Measurements from ENCODE around the gene RNASE8.

RNASE8 gene

DNA sequence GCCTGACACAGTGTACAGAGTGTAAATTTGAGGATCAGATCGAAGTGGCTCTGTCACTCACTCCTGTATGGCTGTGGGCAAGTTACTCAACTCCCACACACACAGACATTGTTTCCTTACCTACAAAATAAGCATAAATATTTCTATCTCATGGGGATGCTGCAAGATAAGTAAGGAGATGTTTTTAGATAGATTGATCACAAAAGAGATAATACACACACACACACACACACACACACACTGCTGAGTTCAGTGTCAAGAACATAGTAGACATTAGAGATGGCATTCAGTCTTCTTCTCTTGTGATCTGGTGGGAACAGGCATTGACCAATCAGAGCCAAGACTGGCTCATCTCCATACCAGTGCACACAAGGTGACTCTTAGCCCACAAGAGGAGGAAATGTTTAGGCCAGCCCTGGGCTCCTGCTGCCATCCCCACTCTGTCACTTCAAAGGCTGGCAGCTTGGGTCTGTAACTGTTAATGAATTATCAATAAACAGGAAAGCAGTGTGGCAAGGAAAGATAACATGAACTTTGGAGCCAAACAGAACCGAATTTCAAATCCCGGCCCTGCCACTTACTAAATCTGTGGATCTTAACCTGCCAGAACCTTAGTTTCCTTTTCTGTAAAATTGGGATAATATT, 3.4 kb upstream of the RNASE8 start:
- DNase-seq = no peak

DNA sequence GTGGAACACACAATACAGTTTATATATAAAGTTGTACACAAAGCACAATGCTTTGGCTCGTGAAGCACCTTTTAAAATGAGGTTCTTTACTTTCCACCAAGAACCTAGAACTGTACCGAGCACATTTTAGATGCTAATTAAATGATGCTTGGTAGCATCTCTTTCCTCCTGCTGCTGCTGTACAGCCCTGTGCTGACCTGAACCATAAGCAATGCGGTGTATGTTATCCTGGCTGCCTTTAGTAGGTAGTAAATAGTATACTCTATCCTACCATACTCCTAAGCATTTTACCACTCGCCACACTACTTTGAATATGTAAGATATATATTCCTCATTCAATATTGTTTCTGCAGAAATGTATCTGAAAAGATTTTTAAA, 2.9 kb upstream of the RNASE8 start:
- no peak for DNase-seq

DNA sequence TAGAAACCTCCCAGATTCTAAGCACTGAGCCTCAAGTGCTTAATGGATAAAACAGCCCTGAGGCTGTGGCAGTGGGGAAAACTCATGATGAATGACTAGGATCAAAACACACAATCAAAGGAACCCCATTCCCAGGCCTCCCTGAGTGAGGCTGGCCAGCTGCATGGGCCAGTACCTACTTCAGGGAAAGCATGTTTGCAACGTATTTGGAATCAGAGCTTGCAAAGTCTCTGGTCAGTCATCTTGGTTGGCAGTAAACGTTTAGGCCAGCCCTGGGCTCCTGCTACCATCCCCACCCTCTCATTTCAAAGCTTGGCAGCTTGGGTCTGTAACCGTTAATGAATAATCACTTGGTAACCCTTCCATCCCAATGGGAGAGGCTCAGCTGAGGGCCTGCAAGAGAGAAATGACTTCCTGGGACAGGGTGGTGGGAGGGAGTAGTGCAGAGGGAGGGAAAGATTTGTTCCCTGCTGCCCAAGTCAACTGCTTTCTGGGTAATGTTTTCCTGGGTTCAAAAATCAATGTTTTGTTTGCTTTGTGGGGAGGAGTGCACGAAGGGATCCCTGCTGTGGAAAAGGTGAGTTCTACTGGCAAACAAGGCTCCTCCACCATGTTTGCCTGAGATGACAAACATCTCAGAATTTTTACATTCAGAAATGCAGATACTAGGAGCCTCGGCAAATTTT, 2.0 kb upstream of the RNASE8 start:
- DNase-seq = no peak

DNA sequence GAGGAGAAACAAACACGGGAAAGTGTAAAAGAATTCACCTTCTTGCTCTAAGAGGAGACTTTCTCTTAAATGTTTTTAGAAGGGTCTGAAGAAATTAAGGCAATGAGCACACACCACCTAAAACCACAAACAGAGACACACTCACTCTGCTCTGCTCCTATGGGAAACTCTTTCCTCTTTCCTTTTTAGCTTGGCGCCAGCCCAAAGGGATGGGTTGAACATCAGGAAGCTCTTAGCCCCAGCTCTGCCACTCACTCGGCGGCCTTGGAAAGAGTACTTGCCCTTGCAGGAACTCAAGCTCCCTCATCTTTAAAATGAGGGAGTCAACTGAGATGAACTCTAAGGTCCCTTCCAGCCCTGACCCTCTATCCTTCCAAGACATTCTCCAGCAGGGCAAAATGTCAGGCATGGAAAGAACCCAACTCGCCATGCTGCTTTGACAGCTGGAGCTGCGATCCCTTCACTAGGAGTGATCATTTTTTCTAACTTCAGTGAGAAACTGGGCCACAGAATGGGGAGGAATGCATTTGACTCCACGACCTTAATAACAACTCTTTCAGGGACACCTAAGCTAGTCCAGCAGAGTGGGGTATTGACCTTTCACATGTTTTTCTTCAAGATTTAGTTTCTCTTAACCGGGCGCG, 980 bp upstream of the RNASE8 start:
- no peak for DNase-seq

DNA sequence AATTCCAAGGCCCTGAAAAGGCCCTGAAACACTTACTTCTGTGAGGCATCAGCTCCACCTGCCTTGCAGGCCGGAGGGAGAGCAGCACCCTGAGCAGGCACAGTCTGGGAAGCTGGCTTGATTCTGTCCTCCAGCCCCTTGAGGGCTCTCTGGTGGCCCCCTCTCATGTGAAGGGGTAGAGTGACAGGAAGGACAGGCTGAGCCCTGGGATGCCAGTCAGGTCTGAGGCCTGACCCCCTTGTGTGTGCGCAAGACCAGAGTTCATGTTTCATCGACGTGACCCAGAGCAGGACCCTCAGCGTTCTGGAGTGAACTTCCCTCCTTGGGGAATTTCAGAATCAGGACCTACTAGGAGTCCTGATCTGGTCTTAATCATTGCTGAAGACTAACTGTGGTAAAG, 1.3 kb downstream of the RNASE8 start:
- no peak for DNase-seq

DNA sequence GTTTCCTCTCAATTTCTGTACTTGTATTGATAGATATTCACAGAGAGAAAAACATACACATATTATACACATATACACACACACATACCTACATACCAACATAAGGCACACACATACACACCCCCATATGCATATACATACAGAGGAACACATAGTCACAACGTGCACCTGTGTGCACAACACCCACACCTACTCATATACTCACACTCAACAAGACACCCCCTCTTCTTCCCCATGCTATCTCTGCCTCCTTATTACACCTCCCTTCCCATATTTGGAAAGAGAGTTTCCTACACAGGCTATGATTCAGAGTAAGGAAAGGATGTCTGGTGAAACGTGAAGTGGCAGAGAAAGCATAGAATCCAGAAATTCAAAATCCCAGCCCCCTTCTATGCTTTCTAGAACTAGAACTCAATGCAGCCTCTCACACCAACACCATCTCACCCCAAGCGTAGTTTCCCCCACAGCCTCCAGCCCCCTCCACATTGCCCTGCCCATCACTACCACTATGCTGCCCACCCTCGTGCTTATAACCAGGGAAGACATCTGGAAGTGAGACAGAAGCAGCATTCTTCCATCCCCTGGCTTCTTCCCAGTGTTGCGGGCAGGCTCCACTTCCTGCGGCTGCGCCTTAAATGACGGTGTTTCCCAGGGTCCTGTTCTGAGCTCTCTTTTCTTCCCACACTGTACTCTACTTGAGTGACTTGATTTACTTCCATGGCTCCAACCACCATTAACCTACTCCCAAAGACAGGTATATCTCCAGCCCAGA, 2.4 kb downstream of the RNASE8 start:
- no peak for DNase-seq

DNA sequence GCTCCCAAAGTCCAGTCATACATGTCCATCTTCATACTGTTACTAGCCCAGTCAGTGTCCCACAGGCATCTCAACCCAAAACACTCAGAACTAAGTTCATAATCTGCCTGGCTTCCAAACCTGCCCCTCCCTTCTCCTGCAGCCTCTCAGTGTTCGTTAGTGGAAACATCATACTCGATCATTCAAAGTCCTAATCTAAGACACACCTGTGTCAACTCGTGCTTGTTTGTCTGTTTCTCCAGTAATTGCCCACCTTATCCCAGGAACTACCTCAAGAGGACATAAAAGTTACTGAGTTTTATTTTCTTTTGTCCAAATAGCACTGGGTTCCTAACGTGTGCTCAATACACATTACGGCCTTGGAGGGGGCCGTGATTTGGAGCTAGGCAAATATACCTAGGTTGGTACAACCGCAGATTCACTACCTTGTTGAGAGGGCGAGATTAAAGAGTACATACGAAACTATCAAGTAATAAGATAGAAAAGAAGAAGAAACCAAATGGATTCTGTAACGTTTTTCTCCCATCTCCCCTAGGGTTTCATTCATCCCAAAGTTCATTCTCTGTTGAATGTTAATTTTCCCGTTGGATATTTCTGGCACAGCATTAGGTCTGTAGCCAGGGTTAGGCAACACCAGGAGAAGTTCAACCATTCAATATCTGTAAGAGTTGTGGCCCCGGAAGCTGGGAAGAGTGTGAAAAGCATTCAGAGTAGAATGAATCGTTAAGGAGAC, 3.2 kb downstream of the RNASE8 start:
- DNase-seq = no peak

DNA sequence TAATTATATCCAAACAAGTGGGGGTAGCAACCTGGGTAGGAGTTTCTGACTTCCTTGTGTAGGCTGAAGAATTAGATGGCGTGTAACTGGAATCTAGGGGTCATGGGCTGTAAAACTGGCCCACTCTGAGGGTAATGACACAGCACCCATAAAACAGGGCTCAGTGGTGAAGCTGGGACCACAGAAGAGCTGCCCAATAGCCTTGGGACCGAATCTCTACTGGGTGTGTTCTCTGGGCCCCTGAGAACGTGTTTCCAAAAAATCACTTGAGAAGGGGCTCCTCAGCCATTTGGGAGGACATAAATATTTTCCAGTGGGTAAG, 3.7 kb downstream of the RNASE8 start:
- DNase-seq = no peak

DNA sequence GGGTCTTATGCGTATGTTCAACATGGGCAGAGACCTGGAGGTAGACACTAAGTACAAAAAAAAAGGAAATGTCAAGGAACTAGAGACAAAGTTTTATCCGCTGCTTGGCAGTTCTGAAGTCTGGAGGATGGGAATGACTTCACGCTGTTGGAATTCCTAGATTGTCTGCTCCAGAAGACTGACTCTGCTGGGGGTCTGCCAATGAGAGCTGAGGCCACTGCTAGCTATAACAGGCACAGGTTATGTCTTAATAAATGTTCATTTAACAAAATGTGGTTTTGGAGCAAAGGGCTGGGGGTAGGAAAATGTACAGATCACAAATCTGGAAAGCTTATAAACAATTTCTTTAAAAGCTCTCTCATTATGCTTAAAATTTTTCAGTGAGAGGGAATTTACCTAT, 5.9 kb downstream of the RNASE8 start:
- peak in 1 of 2 experiments; percentile 49 for DNase-seq

DNA sequence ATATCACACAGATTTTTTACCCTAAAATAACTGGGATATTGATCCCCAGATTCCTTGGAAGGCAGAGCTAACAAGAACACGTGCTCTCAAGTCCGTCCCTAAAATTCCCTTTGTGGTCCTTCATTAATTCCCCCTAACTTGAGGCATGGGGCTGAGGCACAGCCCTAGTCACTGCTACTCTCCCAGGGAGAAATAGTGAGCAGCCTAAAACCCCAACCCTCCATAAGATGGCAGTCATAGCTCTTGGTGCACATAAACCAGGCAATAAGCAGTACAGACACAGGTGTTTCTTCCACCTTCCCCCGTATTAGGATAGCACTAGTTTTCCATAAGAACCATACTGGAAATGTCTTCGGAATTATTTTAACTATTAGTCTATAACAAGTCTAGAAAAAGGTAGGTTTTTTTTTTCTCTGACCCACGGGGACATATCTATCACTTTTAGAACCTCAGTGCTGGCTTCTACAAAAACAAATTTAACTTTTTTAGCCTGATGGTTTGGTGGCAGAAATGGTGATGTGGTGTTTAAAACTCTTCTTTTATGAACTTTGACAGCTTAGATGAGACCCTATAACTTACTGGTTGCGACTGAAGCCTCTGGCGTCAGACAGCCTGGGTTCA, 9.4 kb downstream of the RNASE8 start:
- peak in 1 of 2 experiments; percentile 18 for DNase-seq

DNA sequence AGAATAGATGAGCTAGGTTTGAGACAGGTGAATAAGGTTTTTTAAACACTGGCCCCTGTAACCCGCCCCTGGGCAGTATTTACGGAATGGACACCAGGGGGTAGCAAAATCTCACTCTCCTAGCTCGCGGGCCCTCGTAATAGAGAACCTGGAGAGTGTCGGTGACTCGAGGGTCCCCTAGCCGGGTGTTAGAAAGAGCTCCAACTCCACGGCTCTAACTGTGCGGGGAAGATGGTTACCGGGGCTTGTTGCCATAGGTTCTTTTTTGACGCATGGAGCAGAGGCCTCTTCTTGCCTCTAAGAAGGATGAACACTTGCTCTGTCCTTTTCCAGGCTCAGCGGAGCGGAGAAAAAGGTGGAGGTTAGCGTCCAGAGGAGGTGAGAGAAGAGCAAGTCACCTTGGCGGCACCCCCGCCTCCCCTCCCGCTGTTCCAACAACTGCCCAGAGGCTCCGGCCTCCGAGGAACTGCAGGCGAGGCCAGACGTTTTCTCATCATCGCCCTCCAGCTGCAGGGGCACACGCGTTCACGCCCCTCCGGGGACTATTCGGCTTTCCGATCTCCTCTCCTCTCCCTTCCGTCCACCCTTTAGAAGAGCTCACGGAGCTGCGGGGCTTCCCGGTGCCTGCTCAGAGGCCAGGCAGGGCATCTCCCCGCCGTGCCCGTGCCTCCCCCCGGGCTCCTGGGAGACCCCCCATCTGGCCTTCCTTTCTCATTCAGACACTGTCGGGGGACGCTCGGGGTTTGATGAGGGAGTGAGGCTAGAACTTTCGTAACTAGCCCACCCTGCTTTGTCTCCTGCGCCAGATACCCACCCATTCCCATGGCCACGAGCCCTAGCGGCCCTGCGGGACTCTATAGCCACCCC, 11.1 kb downstream of the RNASE8 start:
- peak; percentile 35 to 80 for DNase-seq

DNA sequence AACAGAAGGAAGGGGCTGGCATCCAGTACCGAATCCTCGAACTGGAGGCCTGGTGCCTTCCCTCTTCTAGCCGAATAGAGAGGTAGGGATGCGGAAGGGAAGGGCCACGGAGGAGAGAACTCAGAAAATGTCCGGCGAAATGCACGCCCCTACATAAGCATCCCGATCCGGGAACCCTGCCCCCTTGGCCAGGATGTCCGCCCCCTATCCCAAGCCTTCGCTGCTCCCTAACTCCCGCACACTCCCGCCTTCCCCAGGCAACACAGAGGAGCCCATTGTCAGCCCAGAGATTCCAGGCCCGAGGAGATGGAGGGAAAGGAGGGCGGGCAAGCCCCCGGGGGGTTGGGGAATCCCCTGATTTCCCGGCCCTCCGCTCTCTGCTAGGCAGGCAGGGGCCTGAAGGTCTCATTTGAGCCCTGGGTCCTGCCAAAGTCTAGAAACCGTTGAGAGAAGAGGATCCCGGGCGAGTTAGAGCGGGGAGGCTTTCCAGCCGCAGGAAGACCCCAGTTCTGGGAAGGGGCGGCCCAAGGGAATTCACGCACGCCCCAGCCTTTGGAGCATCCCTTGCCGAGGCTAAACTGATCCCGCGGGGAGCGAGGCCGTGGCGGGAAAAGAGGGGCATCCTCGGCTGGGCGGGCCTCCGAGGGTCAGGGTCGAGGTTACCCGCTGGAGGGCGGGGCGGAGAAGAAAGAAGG, 11.9 kb downstream of the RNASE8 start:
- DNase-seq = peak in 1 of 2 experiments; percentile 50

DNA sequence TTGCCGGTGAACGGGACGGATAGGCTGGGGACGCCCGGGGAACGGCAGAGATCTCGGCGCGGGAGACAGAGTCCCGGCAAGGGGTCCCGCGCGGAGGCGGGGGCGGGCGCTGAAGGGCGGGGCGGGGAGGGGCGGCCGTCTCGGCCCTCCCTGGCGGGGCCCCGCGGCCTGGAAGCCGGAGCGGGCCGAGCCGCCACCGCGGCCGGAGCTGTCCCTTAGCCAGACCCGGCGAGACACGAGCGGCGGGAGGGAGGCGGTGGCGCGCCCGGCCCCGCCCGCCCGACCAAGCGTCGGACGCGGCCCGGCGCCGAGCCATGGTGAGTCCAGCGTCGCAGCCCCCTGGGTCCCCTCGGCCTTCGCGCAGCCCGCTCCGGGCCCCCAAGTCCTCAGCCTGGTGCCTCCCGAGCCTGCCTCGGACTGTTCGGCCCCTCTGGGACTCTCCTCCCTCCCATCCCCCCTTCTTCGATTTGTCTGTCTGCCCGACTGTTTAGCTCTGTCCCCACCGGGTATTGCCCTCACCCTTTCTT, 12.5 kb downstream of the RNASE8 start, which contains the start of gene ARHGEF40:
ARHGEF40 (plus strand) TSS at position 222 of the 527 bp plus-strand sequence; CDS start at position 315, 93 bp downstream.
- peak in 1 of 2 experiments; percentile 55 for DNase-seq

DNA sequence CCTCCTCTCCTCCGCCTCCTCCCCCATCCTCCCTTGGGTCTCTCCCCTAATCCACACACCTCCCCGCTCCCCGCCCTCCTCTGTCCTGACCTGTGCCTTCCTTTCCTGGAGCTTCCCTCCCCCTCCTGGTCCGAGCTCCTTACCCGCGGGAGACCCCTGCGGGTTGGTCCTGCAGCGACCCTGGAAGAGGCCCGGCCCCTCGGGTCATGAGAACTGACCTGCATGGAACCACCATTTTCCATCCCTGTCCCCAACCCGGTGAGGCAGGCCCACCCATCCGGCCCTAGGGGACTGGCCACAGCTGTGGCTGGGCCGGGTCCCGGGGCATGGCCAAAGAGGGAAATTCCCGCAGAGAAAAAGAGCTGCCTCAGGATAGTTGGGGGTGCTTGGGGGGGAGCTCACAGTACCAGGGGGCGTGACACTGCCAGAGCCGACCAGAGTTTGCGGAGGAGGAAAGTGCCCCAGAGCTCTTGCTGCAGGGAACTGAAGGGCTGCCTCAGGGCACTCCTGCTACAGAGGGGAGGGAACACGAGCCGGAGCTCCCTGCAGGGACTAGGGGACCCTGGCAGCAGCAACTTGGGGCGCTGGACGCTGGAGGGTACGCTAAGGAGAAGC, 13.1 kb downstream of the RNASE8 start:
- DNase-seq = no peak

DNA sequence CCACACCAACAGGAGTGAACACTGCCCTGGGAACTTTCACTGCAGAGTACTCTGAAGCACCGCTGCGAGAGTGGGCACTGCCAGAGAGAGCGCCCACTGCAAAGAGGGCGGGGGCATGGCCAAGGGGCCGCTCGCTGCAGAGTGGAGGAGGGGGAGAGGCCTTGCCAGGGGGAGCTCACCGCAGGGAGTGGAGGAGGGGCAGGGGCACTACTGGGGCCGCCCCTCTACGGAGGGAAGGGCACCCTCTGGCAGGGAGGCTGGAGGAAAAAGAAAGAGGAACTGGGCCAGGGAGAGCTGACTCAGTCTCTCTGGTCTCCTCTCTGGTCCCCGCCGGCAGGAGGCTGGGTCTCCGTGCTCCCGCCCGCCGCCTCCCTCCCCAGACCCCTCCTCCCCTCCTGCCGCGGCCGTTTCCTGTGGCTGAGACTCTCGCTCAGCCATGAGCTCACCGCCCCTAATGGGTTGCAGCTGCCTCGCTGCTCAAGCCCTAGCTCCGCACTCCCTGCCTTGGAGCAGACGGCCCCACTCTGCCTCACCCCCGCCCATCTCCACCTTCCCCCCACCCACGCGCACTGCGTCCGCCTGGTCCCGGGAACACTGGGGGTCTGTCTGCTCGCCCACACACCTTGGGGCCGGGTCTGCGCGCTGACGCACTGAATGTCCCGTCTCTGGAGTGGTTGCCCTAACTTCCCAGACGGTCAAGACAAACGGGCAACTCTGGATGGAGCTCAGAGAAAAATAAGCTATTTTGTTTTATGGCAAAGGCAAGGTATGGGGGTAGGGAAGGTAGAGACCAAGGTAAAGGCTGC, 13.8 kb downstream of the RNASE8 start:
- peak; percentile 27 to 82 for DNase-seq

DNA sequence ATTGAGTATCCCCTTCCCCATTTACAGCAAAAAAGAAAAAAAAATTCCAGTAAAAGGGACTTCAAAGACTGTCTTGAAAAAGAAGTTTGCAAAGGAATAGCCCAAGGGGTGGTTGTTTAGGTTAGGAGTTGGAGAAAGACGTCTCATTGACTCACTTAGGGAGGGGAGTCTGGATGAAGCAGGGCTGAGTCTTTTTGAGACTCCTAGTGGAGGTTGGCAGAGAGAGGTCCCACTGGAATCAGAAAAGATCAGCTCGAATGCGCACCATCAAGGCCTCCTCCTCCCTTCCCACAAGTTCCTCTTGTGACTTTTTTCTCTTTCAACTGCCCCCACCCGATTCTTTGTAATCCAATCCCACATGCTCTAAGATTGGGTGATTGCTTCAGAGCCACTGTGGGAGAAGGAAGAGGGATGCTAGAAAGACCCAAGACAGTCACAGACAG, 14.4 kb downstream of the RNASE8 start:
- no peak for DNase-seq

DNA sequence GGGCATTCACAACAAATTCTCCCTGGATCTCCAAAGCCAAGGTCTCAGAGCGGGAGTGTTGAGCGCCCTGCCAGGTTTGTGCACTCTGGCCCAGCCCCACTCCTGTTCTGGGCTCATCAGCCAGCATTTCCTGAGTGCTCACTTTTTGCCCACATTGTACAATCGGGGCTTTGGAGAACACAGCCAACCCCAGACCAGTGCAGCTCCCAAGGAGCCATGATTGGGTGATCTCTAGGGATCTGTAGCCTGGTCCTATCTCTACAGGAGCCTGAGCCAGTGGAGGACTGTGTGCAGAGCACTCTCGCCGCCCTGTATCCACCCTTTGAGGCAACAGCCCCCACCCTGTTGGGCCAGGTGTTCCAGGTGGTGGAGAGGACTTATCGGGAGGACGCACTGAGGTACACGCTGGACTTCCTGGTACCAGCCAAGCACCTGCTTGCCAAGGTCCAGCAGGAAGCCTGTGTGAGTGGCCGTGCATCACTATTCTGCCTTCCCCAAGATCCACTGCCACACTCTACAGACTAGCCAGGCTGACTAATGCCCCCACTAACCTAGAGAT, 15.2 kb downstream of the RNASE8 start:
- DNase-seq = no peak

DNA sequence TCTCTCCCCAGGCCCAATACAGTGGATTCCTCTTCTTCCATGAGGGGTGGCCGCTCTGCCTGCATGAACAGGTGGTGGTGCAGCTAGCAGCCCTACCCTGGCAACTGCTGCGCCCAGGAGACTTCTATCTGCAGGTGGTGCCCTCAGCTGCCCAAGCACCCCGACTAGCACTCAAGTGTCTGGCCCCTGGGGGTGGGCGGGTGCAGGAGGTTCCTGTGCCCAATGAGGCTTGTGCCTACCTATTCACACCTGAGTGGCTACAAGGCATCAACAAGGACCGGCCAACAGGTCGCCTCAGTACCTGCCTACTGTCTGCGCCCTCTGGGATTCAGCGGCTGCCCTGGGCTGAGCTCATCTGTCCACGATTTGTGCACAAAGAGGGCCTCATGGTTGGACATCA, 16.3 kb downstream of the RNASE8 start:
- DNase-seq = no peak
